Bronchial epithelial cell (primary cell): ENCODE measurements around the gene WFDC9. TPM values are rescaled to one million over a fixed set of nuclear protein-coding genes. Genes with fewer than 3 reads are reported as not detected.
"Not testable (repeated sequence)": the region's sequence is repeated elsewhere in the genome, so short reads cannot be mapped to it uniquely, and the experiment has no call there.

ENCODE experiments used
- DNase-seq: peaks from one replicate; pipeline ENCODE4 v3.0.0-alpha.2; 2010; ENCODE audit warnings: low read depth
- FAIRE-seq: peaks from 2 replicates; lab custom pipeline; 2011; peaks lifted over from hg19 to GRCh38; lab: Jason Lieb, UNC
- H3K27me3 ChIP-seq: 2 replicates; pipeline ENCODE4 v1.5.1; 2011; ENCODE audit warnings: low read length; ENCODE audit not compliant: control insufficient read depth, insufficient read depth
- H3K36me3 ChIP-seq: 2 replicates; pipeline ENCODE4 v1.5.1; 2011; ENCODE audit warnings: low read length; ENCODE audit not compliant: control insufficient read depth, insufficient read depth
- H3K4me3 ChIP-seq: 2 replicates; pipeline ENCODE4 v1.5.1; 2011; ENCODE audit warnings: mild to moderate bottlenecking, low read depth, low read length, control low read depth
- total RNA-seq: library from RNA; depleted of rRNA; stranded (reverse); fragments of >200 nt; gene quantifications from 2 replicates; pipeline ENCODE4 v1.2.1, GENCODE V29; 2014
- TF ChIP-seq, protein P1 (sequence below): IDR thresholded peaks from 2 replicates; pipeline ENCODE4 v1.5.1; 2011; ENCODE audit warnings: mild to moderate bottlenecking, moderate library complexity, low read length, control low read depth, inconsistent platforms; ENCODE audit not compliant: insufficient read depth, severe bottlenecking

The WFDC9 gene
- total RNA-seq, 1 donor from 2014 or later = not detected

- TF ChIP-seq, protein P1, sequence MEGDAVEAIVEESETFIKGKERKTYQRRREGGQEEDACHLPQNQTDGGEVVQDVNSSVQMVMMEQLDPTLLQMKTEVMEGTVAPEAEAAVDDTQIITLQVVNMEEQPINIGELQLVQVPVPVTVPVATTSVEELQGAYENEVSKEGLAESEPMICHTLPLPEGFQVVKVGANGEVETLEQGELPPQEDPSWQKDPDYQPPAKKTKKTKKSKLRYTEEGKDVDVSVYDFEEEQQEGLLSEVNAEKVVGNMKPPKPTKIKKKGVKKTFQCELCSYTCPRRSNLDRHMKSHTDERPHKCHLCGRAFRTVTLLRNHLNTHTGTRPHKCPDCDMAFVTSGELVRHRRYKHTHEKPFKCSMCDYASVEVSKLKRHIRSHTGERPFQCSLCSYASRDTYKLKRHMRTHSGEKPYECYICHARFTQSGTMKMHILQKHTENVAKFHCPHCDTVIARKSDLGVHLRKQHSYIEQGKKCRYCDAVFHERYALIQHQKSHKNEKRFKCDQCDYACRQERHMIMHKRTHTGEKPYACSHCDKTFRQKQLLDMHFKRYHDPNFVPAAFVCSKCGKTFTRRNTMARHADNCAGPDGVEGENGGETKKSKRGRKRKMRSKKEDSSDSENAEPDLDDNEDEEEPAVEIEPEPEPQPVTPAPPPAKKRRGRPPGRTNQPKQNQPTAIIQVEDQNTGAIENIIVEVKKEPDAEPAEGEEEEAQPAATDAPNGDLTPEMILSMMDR = no peak
- no peak for FAIRE-seq
- DNase-seq = no peak
- H3K36me3 ChIP-seq = no peaks in the 10 kb centered on the region
- H3K4me3 ChIP-seq = no peak overlapping the region
- peaks cover 2% of the 10 kb centered on the region for H3K27me3 ChIP-seq
These were observed 47.6 kb downstream of the WFDC9 start for GRCh38 chr20:45583502-45583901.

DNA sequence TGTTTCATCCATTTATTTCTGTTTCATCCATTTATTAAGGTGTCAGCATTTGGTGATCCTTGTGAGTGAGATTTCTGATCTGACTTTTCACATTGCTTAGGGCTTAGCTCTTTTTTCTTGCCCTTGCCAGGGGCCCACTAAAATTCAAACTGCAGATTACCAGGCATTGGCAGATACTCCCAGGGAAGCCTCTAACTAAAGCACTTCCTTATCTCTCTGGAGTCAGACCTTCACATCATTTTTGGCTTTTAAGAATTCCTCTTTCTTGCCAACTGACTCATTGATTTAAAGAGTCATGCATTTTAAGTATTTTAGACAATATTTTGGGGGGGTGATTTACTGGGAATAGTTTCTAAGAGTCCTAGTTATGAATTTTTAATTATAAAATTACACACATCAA, 49.4 kb downstream of the WFDC9 start:
- no peak for FAIRE-seq
- H3K36me3 ChIP-seq = no peaks in the 10 kb centered on the region
- peaks cover 2% of the 10 kb centered on the region for H3K27me3 ChIP-seq
- H3K4me3 ChIP-seq = no peak overlapping the region
- TF ChIP-seq, protein P1 = no peak
- no peak for DNase-seq

DNA sequence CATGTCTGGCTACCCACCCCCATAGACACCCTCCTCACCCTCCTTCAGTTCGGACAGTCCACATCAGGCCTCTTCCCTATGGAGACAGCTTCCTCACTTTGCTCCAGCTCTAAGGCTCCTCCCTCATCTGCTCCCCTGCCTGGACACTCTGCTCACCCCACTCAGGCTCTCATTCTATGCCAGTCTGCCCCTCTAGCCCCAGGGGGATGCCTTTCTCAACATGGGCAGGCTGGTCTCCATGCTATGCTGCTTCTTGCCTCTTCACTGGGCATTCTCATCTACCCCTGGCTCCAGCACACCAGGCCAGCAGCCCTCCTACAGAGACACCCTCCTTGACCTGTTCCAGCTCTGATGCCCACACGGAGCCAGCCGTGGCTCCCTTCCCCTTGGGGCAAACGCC, 51.9 kb downstream of the WFDC9 start, which contains the start of gene WFDC8:
TSS of gene WFDC8 (minus strand) at position 101 of the 400 bp plus-strand sequence. CDS start at position 64, 37 bp downstream.
- DNase-seq (no peak), FAIRE-seq (no peak)
- H3K4me3 ChIP-seq = no peak within 1 kb of the TSS
- TF ChIP-seq, protein P1 = no peak
- peaks cover 2% of the 10 kb centered on the region for H3K27me3 ChIP-seq
- no peaks in the 10 kb centered on the region for H3K36me3 ChIP-seq

DNA sequence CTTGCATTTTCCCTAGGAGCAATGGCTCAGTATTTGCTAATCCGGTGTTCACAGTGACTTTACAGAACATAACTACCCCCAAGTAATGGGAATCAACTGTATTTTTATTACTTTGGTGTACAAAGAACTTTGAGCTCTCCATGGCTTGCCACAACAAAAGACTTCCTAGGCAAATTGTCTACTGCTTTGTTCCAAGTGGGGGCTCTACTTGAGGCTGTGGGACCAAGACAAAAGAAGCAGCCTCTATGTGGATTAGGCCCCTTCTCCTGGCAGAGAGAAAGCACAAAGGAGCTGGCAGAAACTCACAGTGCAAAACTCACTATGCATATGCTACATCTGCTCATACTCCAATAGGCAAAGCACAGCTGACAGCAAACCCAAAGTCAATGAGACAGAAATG, 52.9 kb downstream of the WFDC9 start:
- H3K27me3 ChIP-seq = peaks cover 2% of the 10 kb centered on the region
- FAIRE-seq (no peak), DNase-seq (no peak)
- TF ChIP-seq, protein P1 = no peak
- H3K36me3 ChIP-seq = no peaks in the 10 kb centered on the region
- no peak overlapping the region for H3K4me3 ChIP-seq

- Histone ChIP-seq H3K36me3 (no peaks in the 10 kb centered on the region), H3K27me3 (no peaks in the 10 kb centered on the region), H3K4me3 (no peak overlapping the region)
- DNase-seq = no peak
- TF ChIP-seq, protein P1 = no peak
- no peak for FAIRE-seq
These were observed 54.1 kb downstream of the WFDC9 start for GRCh38 chr20:45576995-45577394.

GRCh38 chr20:45575931-45576330, 55.2 kb downstream of the WFDC9 start:
- Histone ChIP-seq H3K4me3 (no peak overlapping the region), H3K27me3 (no peaks in the 10 kb centered on the region), H3K36me3 (no peaks in the 10 kb centered on the region)
- FAIRE-seq (no peak), DNase-seq (no peak)
- TF ChIP-seq, protein P1 = no peak

DNA sequence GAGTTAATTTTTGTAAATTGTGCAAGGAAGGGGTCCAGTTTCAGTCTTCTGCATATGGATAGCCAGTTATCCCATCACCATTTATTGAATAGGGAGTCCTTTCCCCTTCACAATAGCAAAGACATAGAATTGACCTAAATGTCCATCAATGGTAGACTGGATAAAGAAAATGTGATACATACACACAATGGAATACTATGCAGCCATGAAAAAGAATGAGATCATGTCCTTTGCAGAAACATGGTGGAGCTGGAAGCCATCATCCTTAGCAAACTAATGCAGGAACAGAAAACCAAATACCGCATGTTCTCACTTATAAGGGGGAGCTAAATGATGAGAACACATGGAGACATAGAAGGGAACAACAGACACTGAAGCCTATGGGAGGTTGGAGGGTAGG, 61.4 kb downstream of the WFDC9 start:
- not testable (repeated sequence) for DNase-seq, H3K36me3 ChIP-seq, FAIRE-seq, H3K4me3 ChIP-seq, H3K27me3 ChIP-seq
